BLaER1 treated with 17β-estradiol and CSF1 and Interleukin-3, amounts not matched to agents 10 nM and 100 nM (cell line): Measurements from ENCODE around the gene ZNF558.

ENCODE experiments used
- H3K27ac ChIP-seq, 11 experiments: shearing (Covaris generic); formaldehyde crosslinking; 2 replicates each; pipeline ENCODE4 v1.8.1; 2022
- H3K27me3 ChIP-seq, 11 experiments: shearing (Covaris generic); formaldehyde crosslinking; 2 replicates each; pipeline ENCODE4 v1.8.1; 2022
- H3K36me3 ChIP-seq, 11 experiments: shearing (Covaris generic); formaldehyde crosslinking; 2 replicates each; pipeline ENCODE4 v1.8.1; 2022
- H3K4me1 ChIP-seq, 10 experiments: shearing (Covaris generic); formaldehyde crosslinking; 2 replicates each; pipeline ENCODE4 v1.8.1; 2022
- H3K4me2 ChIP-seq, 11 experiments: shearing (Covaris generic); formaldehyde crosslinking; 2 replicates each; pipeline ENCODE4 v1.8.1; 2022
- H3K4me3 ChIP-seq, 10 experiments: shearing (Covaris generic); formaldehyde crosslinking; 2 replicates each; pipeline ENCODE4 v1.8.1; 2022
- H3K9ac ChIP-seq, 11 experiments: shearing (Covaris generic); formaldehyde crosslinking; 2 replicates each; pipeline ENCODE4 v1.8.1; 2022
- H3K9me3 ChIP-seq, 11 experiments: shearing (Covaris generic); formaldehyde crosslinking; replicated peaks in 1 of 11; 2 replicates each; pipeline ENCODE4 v1.8.1; 2022
- H4K20me1 ChIP-seq, 11 experiments: shearing (Covaris generic); formaldehyde crosslinking; 2 replicates each; pipeline ENCODE4 v1.8.1; 2022
- Cebpa-rat ChIP-seq, 11 experiments: shearing (Covaris generic); IDR thresholded peaks; 2 replicates each; pipeline ENCODE4 v1.8.1; 2022

ZNF558 gene

GRCh38 chr19:8832132-8833021, at the start of gene ZNF558, which contains the start of gene MBD3L1:
ZNF558 (minus strand) TSS chr19:8832304; CDS start chr19:8822659, 9,645 bp downstream.
MBD3L1 (plus strand) TSS chr19:8832377; CDS start chr19:8842679, 10,302 bp downstream.
- Histone ChIP-seq H4K20me1 (no peaks in the 10 kb centered on the region), H3K4me2 (peak within 1 kb of the TSS; percentile 77 to 94 (median 88)), H3K4me3 (peak within 1 kb of the TSS; percentile 70 to 90 (median 83)), H3K9ac (peak within 1 kb of the TSS; percentile 92 to 98 (median 96)), H3K36me3 (peaks cover 0 to 32% (median 12%) of the 10 kb centered on the region in 11 experiments; a peak in 14 of 22 replicates), H3K4me1 (peaks cover 9 to 28% (median 11%) of the 10 kb centered on the region in 10 experiments), H3K27me3 (no peaks in the 10 kb centered on the region), H3K27ac (peak within 1 kb of the TSS; percentile 94 to 99 (median 98)), H3K9me3 (peaks cover 0 to 43% (median 7%) of the 10 kb centered on the region in 11 experiments; a peak in 10 of 22 replicates)
- no peak for TF ChIP-seq Cebpa-rat (IDR thresholded peaks at IDR 0.05)

DNA sequence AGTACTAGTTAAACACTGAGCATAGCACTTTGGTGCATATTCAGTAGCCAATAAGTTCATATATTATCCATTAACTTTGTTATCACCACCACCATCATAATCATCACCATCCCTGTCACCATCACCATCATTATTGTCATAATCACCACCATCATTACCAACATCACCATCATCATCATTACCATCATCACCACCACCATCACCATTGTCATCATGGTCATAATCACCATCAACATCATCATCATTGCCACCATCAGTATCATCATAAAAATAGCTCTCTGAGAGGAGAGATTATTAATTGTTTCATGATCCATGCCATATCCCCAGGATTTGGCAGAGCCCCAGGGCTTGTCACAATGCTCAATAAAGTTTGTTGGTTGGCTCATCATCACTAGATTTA, 49.4 kb upstream of the ZNF558 start:
- no peaks in the 10 kb centered on the region for H4K20me1 ChIP-seq
- H3K4me1 ChIP-seq, result peaks cover 0 to 4% (median 0%) of the 10 kb centered on the region in 10 experiments; a peak in 2 of 20 replicates
- H3K27me3 ChIP-seq, result no peaks in the 10 kb centered on the region
- no peak overlapping the region for H3K4me3 ChIP-seq
- peaks cover 0 to 41% (median 21%) of the 10 kb centered on the region in 11 experiments; a peak in 16 of 22 replicates for H3K9me3 ChIP-seq
- H3K27ac ChIP-seq, result no peak overlapping the region
- no peak overlapping the region for H3K4me2 ChIP-seq
- no peak for TF ChIP-seq Cebpa-rat (IDR thresholded peaks at IDR 0.05)
- no peaks in the 10 kb centered on the region for H3K36me3 ChIP-seq
- no peak overlapping the region for H3K9ac ChIP-seq

- TF ChIP-seq Cebpa-rat (IDR thresholded peaks at IDR 0.05), result no peak
- peaks cover 0 to 4% (median 0%) of the 10 kb centered on the region in 10 experiments; a peak in 2 of 20 replicates for H3K4me1 ChIP-seq
- H3K36me3 ChIP-seq, result no peaks in the 10 kb centered on the region
- no peak overlapping the region for H3K9ac ChIP-seq
- H3K9me3 ChIP-seq, result peaks cover 0 to 41% (median 21%) of the 10 kb centered on the region in 11 experiments; a peak in 16 of 22 replicates
- no peaks in the 10 kb centered on the region for H3K27me3 ChIP-seq
- no peak overlapping the region for H3K4me3 ChIP-seq
- no peaks in the 10 kb centered on the region for H4K20me1 ChIP-seq
- H3K4me2 ChIP-seq, result no peak overlapping the region
- H3K27ac ChIP-seq, result no peak overlapping the region
Observed at GRCh38 chr19:8880868-8881488, 48.9 kb upstream of the ZNF558 start.

GRCh38 chr19:8877854-8878705, 46.0 kb upstream of the ZNF558 start:
- Histone ChIP-seq H3K9me3 (peaks cover 0 to 52% (median 24%) of the 10 kb centered on the region in 11 experiments; a peak in 17 of 22 replicates), H3K36me3 (no peaks in the 10 kb centered on the region), H3K27me3 (no peaks in the 10 kb centered on the region), H4K20me1 (no peaks in the 10 kb centered on the region), H3K4me1 (peaks cover 0 to 8% (median under 1%) of the 10 kb centered on the region in 10 experiments; a peak in 9 of 20 replicates), H3K27ac (no peak overlapping the region), H3K4me2 (no peak overlapping the region), H3K9ac (no peak overlapping the region), H3K4me3 (no peak overlapping the region)
- no peak for TF ChIP-seq Cebpa-rat (IDR thresholded peaks at IDR 0.05)

DNA sequence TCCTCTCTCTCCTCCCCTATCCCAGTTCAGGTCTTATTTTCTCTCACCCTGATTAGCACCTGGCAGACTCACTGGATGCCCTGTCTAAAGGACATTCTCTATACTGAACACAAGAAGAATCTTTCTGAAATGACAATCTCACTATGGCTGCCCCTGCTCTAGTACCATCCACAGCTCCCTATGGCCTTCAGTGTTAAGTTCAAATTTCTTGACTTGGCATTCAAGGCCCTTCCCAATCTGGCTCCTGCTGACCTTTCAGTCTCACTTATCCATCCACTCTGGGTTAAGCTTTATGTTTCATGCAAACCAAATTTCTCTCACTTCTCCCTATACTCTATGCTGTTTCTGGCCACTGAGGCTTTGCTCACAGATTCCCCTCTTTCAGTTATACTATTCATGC, 34.2 kb upstream of the ZNF558 start:
- no peaks in the 10 kb centered on the region for H3K4me1 ChIP-seq
- no peak overlapping the region for H3K4me3 ChIP-seq
- H3K36me3 ChIP-seq, result no peaks in the 10 kb centered on the region
- no peak overlapping the region for H3K27ac ChIP-seq
- H4K20me1 ChIP-seq, result no peaks in the 10 kb centered on the region
- H3K4me2 ChIP-seq, result no peak overlapping the region
- H3K9me3 ChIP-seq, result no peaks in the 10 kb centered on the region
- H3K27me3 ChIP-seq, result no peaks in the 10 kb centered on the region
- no peak for TF ChIP-seq Cebpa-rat (IDR thresholded peaks at IDR 0.05)
- no peak overlapping the region for H3K9ac ChIP-seq

GRCh38 chr19:8858260-8858659, 26.2 kb upstream of the ZNF558 start:
- no peaks in the 10 kb centered on the region for H4K20me1 ChIP-seq
- H3K27me3 ChIP-seq, result no peaks in the 10 kb centered on the region
- no peak overlapping the region for H3K4me3 ChIP-seq
- no peaks in the 10 kb centered on the region for H3K36me3 ChIP-seq
- no peak overlapping the region for H3K9ac ChIP-seq
- no peaks in the 10 kb centered on the region for H3K4me1 ChIP-seq
- no peak overlapping the region for H3K27ac ChIP-seq
- no peaks in the 10 kb centered on the region for H3K9me3 ChIP-seq
- TF ChIP-seq Cebpa-rat (IDR thresholded peaks at IDR 0.05), result no peak
- H3K4me2 ChIP-seq, result no peak overlapping the region

GRCh38 chr19:8850488-8850887, 18.4 kb upstream of the ZNF558 start:
- H3K4me2 ChIP-seq, result no peak overlapping the region
- H3K4me3 ChIP-seq, result no peak overlapping the region
- no peaks in the 10 kb centered on the region for H3K36me3 ChIP-seq
- no peaks in the 10 kb centered on the region for H4K20me1 ChIP-seq
- TF ChIP-seq Cebpa-rat (IDR thresholded peaks at IDR 0.05), result no peak
- H3K27me3 ChIP-seq, result no peaks in the 10 kb centered on the region
- H3K9me3 ChIP-seq, result peaks cover 14 to 56% (median 36%) of the 10 kb centered on the region in 11 experiments; a peak in 21 of 22 replicates
- H3K4me1 ChIP-seq, result no peaks in the 10 kb centered on the region
- H3K9ac ChIP-seq, result no peak overlapping the region
- H3K27ac ChIP-seq, result no peak overlapping the region

- Histone ChIP-seq H3K9me3 (peaks cover 14 to 56% (median 36%) of the 10 kb centered on the region in 11 experiments; a peak in 21 of 22 replicates), H3K27ac (no peak overlapping the region), H3K4me3 (no peak overlapping the region), H3K9ac (no peak overlapping the region), H3K27me3 (no peaks in the 10 kb centered on the region), H3K4me1 (no peaks in the 10 kb centered on the region), H3K36me3 (no peaks in the 10 kb centered on the region), H3K4me2 (no peak overlapping the region), H4K20me1 (no peaks in the 10 kb centered on the region)
- TF ChIP-seq Cebpa-rat (IDR thresholded peaks at IDR 0.05), result no peak
Observed at GRCh38 chr19:8849232-8849631, 17.1 kb upstream of the ZNF558 start.
